Stimulated activated CD8-positive, alpha-beta memory T cell treated with anti-CD3 and anti-CD28 coated beads, Interleukin-12 subunit alpha, Interleukin-12 subunit beta, amount 100 ng/mL, for 4 hours (primary cell): ENCODE data around the gene TRABD2B.

Experiments
- DNase-seq: peaks from one replicate; pipeline ENCODE4 v3.0.0-alpha.2; 2020; ENCODE audit warnings: low read depth

The TRABD2B gene

DNA sequence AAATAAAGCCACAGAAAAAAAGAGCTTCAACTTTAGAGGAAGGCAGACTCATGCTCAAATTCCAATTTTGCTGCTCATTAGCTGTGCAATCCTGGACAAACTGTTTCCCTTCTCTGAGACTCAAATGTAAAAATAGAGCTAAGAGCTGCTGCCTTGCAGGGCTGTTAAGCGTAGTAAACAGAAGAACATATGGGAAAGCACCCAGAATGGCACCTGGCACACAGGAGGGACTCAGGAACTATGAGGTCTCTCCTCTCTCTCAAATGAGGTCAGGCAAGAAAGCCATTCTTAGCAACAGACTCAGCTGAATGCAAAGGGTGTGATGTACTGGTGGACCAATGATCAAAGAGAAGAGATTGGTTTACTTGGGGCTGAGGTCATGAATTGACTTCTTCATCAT lies 61.3 kb downstream of the TRABD2B start:
- DNase-seq = no peak

DNA sequence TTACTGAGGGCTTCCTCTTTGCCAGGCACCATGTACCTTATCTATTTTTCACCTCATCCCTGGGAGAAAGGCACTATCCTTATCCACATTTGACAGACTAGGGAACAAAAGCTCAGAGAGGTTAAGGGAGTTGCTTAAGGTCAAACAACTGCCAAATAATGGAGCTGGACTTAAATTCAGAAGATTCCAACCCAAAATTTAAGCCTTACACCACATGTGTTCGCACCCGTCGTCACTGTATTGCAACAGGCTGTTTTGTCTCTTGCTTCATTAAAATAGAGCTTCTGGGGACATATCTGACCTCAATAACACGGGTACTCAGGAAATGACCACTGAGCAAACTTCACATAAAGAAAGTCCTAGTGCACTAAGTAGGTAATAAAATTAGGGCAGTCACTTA lies 62.0 kb downstream of the TRABD2B start:
- no peak for DNase-seq

DNA sequence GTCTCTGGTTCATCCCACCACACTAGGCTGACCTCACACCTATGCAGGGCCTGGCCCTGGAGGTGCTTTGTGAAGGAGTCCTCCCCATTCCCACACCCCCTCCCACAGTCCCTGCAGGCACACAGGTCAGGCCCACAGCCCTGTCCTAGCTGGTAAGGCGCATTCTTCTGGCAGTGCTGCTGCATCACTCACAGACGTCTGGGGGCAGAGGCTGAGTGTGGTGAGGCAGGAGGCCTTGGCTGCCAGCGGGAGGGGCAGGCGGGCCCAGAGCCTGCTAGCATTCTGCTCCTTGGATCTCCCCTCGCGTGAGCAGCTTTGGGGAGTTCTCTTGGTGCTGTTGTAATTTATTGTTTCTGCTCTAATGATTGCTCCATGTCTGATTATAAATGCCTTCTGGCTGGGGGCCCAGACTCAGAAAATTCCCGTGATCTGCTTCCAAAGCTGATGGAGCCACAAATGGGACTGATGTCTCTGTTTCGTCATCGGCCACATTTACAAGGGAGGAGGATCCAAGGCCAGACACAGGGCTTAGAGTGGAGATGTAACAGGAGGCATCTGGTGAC lies 62.9 kb downstream of the TRABD2B start:
- no peak for DNase-seq

DNA sequence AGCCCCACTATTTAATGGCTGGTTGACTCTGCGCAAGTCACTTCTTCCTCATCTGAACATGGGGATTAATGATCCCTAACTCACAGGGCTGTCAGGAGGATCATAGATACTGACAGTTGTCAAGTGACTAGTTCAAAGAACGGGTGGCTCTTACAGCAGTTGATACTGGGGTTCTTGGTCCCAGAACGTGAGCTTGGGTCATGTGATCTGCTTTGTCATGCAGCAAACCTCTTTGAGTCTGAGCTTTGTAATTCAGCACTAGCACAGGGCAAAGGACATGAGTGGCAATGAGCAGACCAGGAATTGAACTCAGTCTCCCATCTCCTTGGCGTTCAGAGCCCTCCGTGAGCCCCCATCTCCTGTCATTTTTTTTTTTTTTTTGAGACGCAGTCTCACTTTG lies 64.4 kb downstream of the TRABD2B start:
- no peak for DNase-seq

DNA sequence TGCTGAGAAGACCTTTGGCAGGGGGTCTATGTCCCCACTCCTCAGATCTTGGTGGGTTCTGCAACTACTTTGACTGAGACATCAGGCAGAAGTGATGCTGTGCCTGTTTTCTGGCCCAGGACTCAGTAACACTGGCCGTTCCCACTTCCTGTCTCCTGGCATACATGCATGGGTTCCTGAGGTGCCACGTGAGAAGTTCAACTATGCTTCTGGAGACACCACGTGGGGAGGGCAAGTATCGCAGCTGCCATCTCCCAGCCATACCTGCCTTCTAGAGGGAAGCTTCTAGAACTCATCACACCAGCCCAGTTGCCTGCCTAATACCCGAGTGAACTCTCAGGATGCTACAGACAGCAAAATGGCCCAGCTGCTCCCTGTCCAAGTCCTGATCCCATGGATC lies 65.8 kb downstream of the TRABD2B start:
- DNase-seq = no peak

DNA sequence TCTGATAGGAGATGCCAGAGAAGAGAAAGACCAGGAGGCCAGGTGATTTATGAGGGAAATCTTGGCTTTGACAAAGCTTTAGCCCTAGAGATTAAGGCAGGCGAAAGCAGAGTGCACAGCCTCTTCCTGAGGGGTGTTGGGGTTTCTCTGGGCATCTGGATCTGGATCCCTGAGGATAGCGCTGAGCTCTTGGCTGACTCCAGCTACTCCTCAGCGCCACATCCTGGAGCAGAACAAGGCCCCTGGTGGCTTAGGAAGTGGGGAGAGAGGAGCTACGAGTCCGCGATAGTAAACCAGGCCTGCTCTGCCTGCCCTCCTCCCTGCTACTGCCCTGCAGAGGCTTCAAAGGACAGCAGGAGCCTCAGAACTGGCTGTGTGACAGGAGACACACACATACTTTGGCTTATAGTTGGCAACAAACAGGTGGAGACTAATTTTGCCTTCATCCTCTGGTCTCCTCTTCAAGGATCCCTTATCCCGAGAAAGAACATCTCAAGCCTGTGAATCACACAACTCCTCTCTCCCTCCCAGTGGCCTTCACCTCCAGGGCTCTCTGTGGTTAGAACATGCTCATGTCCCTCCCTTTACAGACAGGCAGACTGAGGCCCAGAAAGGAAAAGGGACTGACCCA lies 66.9 kb downstream of the TRABD2B start:
- no peak for DNase-seq

DNA sequence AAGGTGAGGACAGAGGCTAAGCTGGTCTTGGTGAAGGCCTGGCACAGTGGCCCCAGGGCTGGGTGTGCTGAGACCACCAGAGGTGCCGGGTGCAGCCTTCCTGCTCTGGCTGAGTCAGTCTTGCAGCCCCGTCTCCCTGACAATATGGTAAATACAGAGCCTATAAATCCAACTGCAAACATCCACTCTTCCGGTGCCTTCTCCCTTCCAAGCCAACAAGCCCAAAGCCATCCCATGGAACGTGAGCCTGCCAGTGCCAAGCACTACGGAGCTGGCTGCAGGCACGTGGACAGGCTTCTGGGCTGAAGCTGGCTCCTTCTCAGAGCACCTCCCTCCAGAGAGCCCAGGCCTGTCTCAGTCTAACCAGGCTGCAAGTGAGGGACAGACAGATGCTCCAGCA lies 70.0 kb downstream of the TRABD2B start:
- DNase-seq = no peak

DNA sequence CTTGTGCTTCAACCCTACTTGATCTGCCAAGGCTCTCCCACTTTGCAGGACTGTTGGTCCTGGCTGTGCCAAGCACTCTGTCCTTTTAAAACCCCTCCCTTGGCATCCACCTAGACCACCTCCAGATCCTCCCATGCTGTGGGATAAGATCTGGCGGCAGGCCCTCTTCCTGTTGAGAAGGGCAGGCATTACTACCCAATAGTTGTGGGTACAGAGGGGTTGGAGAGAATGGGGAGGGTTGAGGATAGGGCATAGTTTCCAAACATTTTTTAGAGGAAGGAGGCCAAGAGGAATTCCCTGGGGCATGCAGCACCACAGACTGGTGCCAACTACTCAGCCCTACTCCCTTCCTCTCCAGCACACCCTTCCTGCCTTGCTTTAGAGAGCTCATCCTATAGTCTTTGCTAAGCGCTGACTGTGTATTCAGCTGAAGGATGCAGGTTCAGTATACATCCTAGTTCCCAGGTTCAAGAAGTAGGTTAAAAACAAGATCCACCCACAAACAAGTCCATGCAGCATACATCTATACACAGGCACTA lies 70.7 kb downstream of the TRABD2B start:
- no peak for DNase-seq

DNA sequence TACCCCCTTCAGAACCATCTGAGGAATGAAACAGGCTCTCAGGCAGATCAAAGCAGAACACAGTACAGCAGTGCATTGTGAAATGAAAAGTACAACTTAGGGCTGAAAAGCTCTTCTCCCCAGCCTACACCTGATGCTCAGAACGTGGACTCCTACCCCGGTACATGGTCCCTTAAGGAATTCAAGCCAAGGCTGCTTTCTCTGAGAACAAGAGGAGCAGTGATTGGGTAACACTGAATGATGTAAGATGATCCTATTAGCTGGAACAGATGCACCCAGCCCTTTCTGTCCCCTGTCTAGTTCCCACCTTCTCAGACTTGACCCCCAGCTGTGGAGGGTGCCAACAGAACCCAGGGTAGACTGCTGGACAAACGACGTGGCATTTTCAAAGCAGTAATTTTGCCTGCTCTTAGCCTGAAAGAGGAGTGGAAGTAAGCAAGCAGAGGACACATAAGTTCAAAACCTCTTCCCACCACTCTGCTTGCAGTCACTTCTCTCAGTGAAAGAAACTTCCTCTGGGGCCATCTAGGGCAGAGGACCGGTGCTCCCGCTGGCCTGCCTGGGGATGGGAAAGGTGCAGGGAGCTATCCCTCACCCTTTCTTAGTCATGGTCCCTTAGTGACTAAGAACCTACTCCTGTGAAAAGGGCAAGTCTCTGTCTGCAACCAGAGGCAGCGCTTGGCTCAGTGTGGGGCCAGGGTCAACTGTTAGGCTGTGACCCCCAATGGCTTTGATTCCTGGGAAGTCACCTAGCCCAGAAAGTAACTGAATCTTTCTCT lies 72.7 kb downstream of the TRABD2B start:
- DNase-seq = no peak

DNA sequence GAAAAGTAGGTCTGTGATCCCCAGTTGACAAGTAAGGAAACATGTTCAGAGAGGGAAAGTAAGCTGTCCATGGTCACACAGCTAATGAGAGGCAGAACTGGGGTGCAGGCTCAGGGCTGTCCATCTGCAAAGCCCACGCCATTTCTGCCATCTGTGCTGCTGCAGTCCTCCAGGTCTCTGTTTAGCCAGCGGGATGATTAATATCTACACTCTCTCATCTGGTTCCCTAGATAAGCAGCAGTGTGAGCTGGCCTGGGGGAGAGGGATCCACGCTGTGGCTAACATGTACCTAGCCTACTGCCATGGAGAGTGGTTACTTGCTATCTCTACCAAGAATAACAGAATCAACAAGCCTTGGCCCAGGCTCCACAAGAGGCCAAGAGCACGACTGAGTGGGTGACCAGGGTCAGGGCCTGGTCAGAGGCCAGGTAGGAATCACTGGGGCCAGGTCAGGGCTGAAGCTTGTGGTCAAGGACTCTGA lies 75.2 kb downstream of the TRABD2B start:
- DNase-seq = no peak

DNA sequence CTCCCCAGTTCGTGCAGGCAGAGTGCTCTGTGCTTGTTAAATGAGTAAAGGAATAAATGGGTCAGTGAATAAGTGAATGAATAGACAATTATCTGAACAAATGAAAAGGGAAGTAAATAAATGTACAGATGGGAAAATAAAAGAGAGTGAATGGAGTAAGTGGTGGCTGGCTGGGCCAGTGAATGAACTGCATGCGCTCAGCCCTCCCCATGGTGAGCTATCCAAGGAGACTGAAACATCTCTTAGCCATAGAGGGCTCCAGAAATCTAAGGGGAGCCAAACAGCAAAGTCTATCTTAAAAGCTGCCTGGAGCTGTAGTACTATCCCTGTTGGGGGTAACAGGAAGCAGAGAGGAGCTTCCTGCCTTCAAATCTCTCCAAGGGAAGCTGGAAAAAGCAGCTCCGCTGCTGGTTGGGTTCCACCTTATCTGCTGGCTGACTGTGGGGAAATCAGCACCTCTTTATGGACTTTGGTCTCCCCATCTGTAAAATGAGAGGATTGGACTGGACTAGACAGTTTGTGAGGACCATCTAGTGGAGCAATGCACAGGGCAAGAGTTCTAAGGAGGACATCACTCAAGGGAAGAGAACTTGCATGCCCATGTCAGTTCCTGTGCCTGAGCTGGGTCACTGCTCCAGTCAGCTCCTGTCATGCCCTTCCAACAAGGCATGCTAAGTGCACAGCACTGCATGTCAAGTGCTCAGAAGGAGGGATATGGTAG lies 77.9 kb downstream of the TRABD2B start:
- no peak for DNase-seq

DNA sequence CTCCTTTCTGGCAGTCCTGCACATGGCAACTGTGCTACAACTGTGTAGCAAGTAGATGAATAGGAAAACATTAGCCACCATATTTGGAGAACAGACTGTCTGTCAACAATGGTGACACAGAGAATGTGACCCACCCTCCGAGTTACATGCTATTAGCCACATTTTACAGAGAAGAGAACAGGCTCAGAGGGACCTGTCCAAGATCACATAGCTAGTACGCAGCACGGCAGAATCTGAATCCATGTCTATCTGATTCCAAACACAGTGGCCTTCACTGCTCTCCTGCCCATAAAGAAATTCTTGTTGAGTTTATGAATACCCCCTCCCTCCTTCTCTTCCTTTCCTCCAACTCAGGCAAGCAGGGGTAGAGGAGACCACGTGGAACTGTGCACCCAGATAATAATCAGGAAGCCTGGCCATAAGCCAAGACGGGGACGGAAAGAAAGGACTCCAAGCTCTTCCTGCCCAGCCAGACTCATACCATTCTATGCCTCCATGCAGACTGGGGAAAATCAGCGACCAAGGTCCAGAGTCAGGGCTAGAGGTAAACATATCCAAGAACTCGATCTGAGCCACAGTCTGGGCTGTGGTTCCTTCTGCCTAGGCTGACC lies 78.8 kb downstream of the TRABD2B start:
- no peak for DNase-seq

DNA sequence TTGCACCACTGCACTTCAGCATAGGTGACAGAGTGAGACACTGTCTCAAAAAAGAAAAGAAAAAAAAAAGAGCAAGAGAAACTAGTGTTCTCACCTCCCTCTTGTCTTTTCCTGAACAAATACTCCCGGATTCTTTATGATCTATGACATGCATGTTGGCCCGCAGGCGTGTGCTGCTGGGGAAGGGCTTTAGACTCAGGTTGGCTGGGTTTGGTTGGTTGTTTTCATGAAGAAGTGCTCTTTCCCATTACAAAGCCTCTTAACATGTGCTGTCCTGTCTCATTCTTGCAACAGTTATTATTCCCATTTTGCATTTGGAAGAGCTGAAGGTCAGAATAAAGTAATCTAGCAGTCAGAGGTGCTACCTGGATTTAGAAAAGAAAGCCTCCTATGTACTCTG lies 79.5 kb downstream of the TRABD2B start:
- DNase-seq = no peak

DNA sequence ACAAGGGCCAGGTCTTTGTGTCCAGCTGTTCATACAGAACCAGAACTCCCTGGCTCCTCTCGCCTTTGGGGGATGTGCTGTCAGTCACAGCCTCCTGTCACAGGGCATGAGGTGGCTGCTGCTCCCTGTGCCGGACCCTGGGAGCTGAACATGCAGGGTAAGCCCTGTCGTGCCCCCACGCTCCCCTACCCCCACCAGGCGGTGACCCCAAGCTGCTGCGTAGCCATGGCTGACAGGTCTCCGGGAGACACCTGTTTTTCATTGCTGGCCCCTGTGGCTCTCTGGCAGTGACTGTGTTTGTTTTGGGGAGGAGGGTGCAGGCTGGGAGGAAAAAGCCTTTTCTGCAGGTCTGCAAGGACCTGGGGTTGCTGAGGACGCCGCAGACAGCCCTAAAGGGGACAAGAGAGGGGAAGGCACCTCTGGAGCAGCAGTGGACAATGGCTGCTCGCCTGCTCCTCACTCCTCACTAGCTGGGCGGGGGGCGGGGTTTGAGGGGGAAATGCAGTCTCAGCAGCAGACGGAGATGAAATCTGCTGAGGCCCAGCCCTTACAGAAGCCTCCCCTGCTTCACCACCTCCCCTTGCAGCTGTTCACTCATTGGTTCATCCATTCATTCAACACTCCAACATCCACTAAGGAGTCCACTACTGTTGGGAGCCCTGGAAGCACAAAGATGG lies 81.4 kb downstream of the TRABD2B start:
- no peak for DNase-seq

DNA sequence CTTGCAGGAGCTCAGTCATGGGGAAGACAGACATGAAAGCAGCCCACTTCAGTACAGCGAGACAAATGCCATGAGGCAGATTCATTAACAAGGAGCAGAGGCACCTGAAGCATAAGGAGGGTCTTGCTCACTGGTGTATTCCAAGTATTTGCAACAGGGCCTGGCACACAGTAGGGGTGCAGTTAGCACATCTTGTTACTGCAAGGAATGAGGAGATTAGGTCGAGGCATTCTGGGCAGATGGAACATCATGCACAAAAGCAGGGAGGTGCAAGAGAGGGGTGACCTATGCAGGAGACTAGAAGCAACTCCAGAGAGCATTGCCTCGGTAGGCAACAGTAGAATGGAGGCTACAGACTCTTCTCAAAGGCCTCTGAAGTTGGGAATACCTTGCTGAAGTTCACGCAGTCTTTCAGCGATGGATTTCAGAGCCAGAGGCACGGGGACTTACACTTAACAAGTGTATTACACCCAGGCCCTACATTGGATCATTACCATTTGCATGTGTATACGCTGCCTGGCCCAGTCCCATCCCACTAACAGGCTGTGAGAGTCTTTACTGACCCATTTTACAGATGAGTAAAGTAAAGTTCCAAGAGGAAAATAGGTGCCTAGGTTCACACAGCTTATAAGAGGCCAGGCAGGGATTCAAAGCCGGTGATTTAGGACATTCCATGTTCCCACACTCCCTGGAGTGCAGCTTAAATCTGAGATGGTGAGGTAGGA lies 82.1 kb downstream of the TRABD2B start:
- no peak for DNase-seq

DNA sequence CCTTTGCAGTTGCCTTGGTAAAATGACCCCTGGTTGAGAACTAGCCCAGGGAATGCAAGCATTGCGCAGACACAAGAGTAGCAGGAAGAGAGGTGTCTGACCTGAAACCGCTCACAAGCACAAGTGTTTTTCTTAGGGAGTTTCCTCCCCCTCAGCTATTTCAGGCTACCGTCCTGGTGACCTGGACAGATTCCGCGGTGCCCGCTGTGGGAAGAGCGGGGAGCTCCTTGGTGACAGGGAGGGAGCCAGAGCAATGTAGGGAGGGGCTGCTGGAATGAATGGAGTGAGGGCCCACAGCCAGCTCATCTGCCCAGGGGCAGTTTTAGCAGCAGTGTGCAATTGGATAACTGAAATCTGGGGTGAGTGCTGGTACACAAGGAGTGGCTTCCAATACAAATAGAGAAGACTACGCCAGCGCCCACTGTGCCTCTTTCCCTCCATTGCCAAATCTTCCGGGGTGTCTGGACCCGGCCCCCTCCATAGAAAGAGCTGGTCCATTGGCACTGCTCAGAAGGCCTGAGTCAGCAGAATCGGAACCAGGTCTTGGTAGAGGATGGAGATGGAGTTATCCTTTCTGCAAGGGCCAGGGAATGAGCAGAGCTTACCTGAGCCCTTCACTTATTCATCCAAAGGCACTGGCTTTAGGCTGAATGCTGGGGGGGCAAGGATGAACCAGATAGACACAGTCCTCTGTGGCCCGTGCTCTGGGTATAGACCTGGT lies 82.8 kb downstream of the TRABD2B start:
- no peak for DNase-seq

DNA sequence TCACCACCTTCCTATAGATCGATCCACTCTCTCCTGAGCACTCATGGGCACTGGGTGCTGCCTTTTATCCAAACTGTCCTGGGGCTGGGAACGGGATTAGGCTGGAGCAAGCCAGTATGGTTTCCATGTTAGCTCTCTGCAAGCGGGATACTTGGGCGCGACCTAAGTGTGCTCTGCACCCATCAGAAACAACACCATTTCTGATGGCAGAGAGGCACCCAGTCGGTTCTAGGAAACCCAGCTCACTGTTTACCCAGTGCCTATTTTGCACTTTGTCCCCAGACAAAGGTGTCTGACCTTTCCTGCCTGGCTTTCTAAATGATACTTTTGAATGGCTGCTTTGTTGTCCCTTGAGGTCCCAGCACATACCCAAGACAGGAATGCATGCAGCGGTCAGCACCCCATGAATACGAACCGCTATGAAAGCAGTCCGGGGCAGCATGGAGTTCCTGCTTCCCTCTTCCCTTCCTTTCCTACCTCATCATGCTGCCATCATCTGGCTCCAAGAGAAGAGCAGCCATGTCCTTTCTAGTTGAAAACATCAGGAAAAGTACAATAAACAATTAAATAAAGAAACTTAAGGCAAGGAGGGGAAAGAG lies 83.9 kb downstream of the TRABD2B start:
- no peak for DNase-seq

DNA sequence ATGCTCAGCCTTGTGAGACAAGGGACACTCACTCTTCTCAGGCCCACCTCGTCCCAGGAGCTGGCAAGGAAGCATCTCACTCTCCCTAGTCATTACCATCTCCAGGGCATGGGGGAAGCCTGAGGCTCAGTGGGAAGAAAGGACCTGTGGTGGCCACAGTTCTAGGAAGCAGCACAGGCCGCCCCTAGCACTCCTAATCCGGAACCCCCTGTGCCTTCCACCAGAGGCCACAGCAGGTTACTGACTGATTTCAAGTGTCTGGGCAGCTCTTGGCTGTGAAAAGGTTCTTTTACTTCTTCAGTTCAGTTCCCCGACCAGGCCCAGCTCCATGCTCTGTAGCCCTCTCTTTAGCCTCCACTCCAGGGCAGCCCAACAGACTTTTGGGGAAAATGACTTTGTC lies 84.4 kb downstream of the TRABD2B start:
- no peak for DNase-seq

DNA sequence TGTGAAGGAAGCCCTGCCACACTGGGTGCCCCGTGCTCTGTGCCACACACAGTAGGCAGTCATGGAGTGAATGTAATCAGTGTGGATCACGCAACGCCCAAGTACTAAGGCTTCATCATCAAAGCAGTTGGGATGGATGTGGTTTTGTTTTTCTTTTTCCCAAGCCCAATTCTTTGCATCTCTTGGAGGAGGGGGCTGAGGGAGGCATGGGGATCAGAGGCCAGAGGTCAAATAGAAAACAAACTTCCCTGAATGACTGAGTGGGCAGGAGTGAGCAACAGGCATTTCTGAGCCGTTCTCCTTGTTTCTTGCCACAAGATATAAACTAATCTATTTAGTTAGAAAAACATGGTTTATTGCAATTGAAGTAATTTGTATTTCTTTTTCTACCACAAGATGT lies 85.3 kb downstream of the TRABD2B start:
- DNase-seq = no peak

DNA sequence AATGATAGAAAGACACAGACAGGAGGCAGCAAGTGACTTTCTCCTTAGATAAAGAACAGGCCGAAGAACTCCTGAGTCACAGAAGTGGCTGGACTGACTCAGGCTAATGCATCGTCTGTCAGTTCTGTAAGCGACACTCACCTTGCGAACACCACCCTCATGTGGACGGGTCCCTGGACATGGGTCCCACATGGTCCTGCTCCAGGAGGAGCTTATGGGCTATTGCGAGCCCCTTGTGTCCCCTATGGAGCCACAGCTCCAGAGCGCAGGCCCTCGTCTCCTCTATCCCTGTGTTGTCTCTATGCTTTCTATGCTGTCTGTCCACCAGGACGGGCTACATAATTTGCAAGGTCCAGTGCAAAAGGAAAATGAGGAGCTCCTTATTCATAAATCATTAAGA lies 85.8 kb downstream of the TRABD2B start:
- DNase-seq = no peak
